Measurements from ENCODE around the gene GPR179. TPM values are rescaled to one million over a fixed set of nuclear protein-coding genes. Genes with fewer than 3 reads are reported as not detected.

Gene GPR179
- total RNA-seq, 1 experiment from 2014 or later = not detected

- no peak for DNase-seq (ENCODE audit: low read depth)
Observed at GRCh38 chr17:38344420-38344745, 627 bp upstream of the GPR179 start.

- no peak for DNase-seq (ENCODE audit: low read depth)
Observed at GRCh38 chr17:38342886-38343607, 709 bp downstream of the GPR179 start.

GRCh38 chr17:38341035-38341721 is 2.6 kb downstream of the GPR179 start:
- DNase-seq (ENCODE audit: low read depth) = peak; percentile 26

GRCh38 chr17:38339891-38340290 is 3.9 kb downstream of the GPR179 start:
- DNase-seq (ENCODE audit: low read depth) = no peak

GRCh38 chr17:38338535-38338934 is 5.2 kb downstream of the GPR179 start:
- DNase-seq (ENCODE audit: low read depth) = no peak

- DNase-seq (ENCODE audit: low read depth) = no peak
Observed at GRCh38 chr17:38338053-38338452, 5.7 kb downstream of the GPR179 start.

GRCh38 chr17:38336838-38337237 is 6.9 kb downstream of the GPR179 start:
- no peak for DNase-seq (ENCODE audit: low read depth)

- DNase-seq (ENCODE audit: low read depth) = no peak
Observed at GRCh38 chr17:38334480-38335364, 9.0 kb downstream of the GPR179 start.

GRCh38 chr17:38333635-38334295 is 10.0 kb downstream of the GPR179 start:
- DNase-seq (ENCODE audit: low read depth) = no peak

GRCh38 chr17:38332735-38333134 is 11.0 kb downstream of the GPR179 start:
- no peak for DNase-seq (ENCODE audit: low read depth)

- DNase-seq (ENCODE audit: low read depth) = no peak
Observed at GRCh38 chr17:38330941-38331411, 12.8 kb downstream of the GPR179 start.

- no peak for DNase-seq (ENCODE audit: low read depth)
Observed at GRCh38 chr17:38329808-38330730, 13.7 kb downstream of the GPR179 start.

GRCh38 chr17:38329284-38329683 is 14.5 kb downstream of the GPR179 start:
- no peak for DNase-seq (ENCODE audit: low read depth)

GRCh38 chr17:38328620-38329019 is 15.1 kb downstream of the GPR179 start:
- DNase-seq (ENCODE audit: low read depth) = no peak

GRCh38 chr17:38327936-38328335 is 15.8 kb downstream of the GPR179 start:
- DNase-seq (ENCODE audit: low read depth) = no peak

GRCh38 chr17:38326996-38327792 is 16.6 kb downstream of the GPR179 start:
- no peak for DNase-seq (ENCODE audit: low read depth)

GRCh38 chr17:38325221-38325851 is 18.4 kb downstream of the GPR179 start:
- no peak for DNase-seq (ENCODE audit: low read depth)

GRCh38 chr17:38324772-38325171 is 19.0 kb downstream of the GPR179 start:
- DNase-seq (ENCODE audit: low read depth) = no peak

GRCh38 chr17:38324141-38324697 is 19.5 kb downstream of the GPR179 start:
- no peak for DNase-seq (ENCODE audit: low read depth)

Data from HT1080 (cell line).